BJ (cell line): ENCODE results near the gene NSMCE1. TPM values are rescaled to one million over a fixed set of nuclear protein-coding genes. Genes with fewer than 3 reads are reported as not detected.

Source experiments
- CTCF ChIA-PET: fragments of 350-600 bp; formaldehyde crosslinking; extraction: SDS; loops from one replicate; lab custom pipeline; 2021; ENCODE audit warnings: antibody characterized with exemption, inconsistent platforms; lab: Yijun Ruan, JAX
- POLR2A ChIA-PET: fragments of 300-600 bp; sonication (Branson Sonifier 250); formaldehyde crosslinking; extraction: SDS; loops from one replicate; lab custom pipeline; 2021; ENCODE audit warnings: antibody characterized with exemption; lab: Charles Lee
- DNase-seq: peaks from one replicate; pipeline ENCODE4 v3.0.0-alpha.2; 2011; ENCODE audit warnings: low read depth
- H3K27me3 ChIP-seq: 2 replicates; pipeline ENCODE4 v1.6.0; 2011; ENCODE audit warnings: low read length; ENCODE audit not compliant: control insufficient read depth, insufficient read depth
- H3K36me3 ChIP-seq: 2 replicates; pipeline ENCODE4 v1.5.1; 2011; ENCODE audit warnings: low read length; ENCODE audit not compliant: control insufficient read depth, insufficient read depth
- H3K4me3 ChIP-seq: 2 replicates; pipeline ENCODE4 v1.5.1; 2011; ENCODE audit warnings: low read depth, mild to moderate bottlenecking, control low read depth, low read length
- polyA plus RNA-seq: library from polyadenylated mRNA; depleted of rRNA; stranded (reverse); fragments of >200 nt; gene quantifications from 2 replicates; pipeline ENCODE4 v1.2.3, GENCODE V29; 2011
- TF ChIP-seq, protein P1 (sequence below): IDR thresholded peaks from 2 replicates; pipeline ENCODE4 v1.5.1; 2011; ENCODE audit warnings: low read depth, mild to moderate bottlenecking, control low read depth, inconsistent platforms, low read length, moderate library complexity; ENCODE audit not compliant: insufficient read depth

NSMCE1 gene
- polyA plus RNA-seq, 1 experiment, result 34.3 TPM

DNA sequence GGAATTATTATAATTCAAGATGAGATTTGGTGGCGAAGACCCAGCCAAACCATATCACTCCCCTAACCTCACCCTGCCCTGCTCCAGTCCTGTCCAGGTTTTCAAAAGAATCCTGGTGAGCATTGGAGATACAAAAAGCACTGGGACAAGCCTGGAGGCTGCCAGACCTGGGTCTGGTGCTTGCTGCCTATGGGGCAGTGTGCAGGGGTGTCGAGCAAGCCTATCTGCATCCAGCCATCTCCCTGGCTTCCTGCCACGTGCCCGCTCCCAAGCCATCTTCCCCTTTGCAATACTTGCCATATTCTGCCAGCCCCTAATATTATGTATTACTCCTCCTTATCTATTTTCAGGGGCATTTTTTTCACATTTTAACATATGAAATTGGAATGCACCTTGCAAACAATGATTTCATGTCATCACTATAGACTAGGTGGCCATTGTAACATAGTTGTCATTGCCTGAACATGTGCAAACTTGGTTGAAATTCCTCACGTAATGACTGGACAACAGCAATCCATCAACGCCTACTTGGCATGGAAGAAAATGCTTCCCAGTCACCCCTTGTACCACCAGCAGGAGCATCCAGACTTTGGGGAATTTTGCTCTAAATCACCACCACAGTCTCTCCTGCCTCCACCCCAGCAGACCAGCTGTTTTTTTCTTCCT is 73.4 kb downstream of the NSMCE1 start:
- POLR2A ChIA-PET, result no interaction called here
- Histone ChIP-seq H3K27me3 (peaks cover 4% of the 10 kb centered on the region; the same call in 1 of the 2 replicates), H3K36me3 (no peaks in the 10 kb centered on the region), H3K4me3 (no peak overlapping the region)
- TF ChIP-seq, protein P1, sequence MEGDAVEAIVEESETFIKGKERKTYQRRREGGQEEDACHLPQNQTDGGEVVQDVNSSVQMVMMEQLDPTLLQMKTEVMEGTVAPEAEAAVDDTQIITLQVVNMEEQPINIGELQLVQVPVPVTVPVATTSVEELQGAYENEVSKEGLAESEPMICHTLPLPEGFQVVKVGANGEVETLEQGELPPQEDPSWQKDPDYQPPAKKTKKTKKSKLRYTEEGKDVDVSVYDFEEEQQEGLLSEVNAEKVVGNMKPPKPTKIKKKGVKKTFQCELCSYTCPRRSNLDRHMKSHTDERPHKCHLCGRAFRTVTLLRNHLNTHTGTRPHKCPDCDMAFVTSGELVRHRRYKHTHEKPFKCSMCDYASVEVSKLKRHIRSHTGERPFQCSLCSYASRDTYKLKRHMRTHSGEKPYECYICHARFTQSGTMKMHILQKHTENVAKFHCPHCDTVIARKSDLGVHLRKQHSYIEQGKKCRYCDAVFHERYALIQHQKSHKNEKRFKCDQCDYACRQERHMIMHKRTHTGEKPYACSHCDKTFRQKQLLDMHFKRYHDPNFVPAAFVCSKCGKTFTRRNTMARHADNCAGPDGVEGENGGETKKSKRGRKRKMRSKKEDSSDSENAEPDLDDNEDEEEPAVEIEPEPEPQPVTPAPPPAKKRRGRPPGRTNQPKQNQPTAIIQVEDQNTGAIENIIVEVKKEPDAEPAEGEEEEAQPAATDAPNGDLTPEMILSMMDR, result no peak
- CTCF ChIA-PET, result no interaction called here
- DNase-seq, result no peak

DNA sequence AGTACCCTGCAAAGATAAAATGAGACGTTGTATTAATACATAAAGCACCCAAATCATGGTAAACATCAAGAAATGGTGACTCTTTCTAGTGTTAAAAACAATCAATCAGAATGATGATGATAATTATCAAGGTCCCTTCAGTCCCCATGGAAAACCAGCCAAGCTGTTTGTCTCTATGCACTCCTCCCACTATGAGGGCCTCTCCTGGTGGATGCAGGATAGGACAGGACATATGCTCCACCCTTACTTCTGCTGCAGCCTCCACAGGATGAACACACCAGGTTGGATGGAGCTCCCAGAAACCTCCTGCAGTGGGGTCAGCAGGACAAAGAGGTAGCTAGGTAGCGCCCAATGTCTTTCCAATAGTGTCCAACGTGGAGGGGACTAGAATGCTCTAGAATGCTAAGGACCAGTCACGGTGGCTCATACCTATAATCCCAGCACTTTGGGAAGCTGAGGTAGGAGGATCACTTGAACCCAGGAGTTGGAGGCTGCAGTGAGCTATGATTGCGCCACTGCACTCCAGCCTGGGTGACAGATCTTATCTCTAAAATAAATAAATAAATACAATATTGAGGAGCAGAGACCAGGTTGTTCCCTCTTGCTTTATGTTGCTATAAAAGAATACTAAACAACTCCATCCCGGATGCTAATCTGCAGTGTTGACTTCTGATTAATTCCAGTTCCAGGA is 75.1 kb downstream of the NSMCE1 start:
- TF ChIP-seq, protein P1, result no peak
- DNase-seq, result no peak
- H3K27me3 ChIP-seq, result peaks cover 5% of the 10 kb centered on the region; the same call in 1 of the 2 replicates
- H3K4me3 ChIP-seq, result no peak overlapping the region
- POLR2A ChIA-PET, result no interaction called here
- CTCF ChIA-PET, result interaction anchor here (1.0 kb wide), 1 partner anchor 44 kb away, joined by 4 read pairs; no protein-coding TSS in a partner anchor
- H3K36me3 ChIP-seq, result no peaks in the 10 kb centered on the region

DNA sequence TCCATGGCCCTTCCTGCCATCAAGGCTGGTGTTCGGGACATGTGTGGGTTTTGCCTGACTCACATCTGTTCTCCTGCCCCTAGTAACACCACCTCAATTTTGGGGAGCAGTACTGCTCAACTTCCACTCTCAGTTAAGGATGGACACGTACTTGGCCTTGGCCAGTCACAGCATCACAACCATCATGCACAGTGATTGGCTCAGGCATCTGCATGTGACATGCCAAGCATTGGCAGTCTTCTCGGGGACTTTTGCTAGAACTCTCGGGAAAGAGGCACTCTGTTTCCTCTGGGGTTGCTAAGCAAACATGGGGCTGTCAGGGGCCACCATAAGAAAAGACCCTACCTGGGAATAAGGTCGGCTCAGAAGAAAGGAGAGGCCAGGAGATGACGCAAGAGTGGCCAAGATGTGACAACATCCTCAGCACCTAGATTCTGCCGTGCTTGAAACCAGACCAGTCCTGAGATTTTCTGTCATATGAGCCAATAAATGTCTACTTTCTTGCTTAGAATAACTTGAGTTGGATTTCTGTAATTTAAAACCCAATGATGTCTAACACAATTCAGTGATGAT is 77.1 kb downstream of the NSMCE1 start:
- ChIA-PET POLR2A (no interaction called here), CTCF (interaction anchor here (1.4 kb wide), 1 partner anchor 176 kb away, joined by 3 read pairs; no protein-coding TSS in a partner anchor)
- Histone ChIP-seq H3K4me3 (no peak overlapping the region), H3K27me3 (peaks cover 3% of the 10 kb centered on the region; the same call in 1 of the 2 replicates), H3K36me3 (no peaks in the 10 kb centered on the region)
- no peak for DNase-seq
- TF ChIP-seq, protein P1, result no peak

DNA sequence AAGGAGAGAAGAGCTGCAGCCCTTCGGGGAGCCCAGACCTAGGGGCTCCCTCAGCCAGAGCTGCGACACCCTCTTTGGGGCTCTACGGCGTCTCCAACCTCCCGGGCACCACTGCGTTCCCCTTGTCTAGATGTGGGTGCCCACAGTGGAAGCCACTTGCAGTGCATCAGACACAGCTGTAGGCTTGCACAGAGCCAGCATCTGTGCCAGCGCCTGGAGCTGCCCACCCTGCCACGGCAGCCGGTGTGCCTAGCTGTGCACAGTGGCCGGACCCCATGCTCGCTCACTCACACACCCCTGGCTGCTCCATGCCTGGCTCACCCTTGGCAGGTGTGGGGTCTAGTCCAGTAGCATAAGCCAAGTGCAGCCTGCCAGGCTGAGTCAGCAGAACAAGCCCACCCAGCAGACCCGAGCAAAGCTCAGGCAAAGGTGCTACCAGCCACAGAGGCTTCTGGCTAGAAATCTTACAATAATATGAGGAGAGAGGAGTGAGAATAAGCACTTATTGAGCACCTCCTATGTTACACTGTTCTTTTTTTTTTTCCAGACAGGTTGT is 78.2 kb downstream of the NSMCE1 start:
- DNase-seq, result no peak
- TF ChIP-seq, protein P1, result no peak
- Histone ChIP-seq H3K36me3 (no peaks in the 10 kb centered on the region), H3K4me3 (no peak overlapping the region), H3K27me3 (peaks cover 3% of the 10 kb centered on the region; the same call in 1 of the 2 replicates)
- CTCF ChIA-PET, result interaction anchor here (1.1 to 1.4 kb wide), 2 partner anchors 12 to 177 kb away, joined by 3 to 5 read pairs; no protein-coding TSS in a partner anchor
- POLR2A ChIA-PET, result no interaction called here
